Neural cell (in vitro differentiated cells): ENCODE data around the gene ZCCHC24.

Source experiments
- CTCF ChIP-seq: fragments of 450-650 bp; IDR thresholded peaks from 2 replicates; pipeline ENCODE4 v1.5.1; 2014; ENCODE audit warnings: antibody characterized with exemption, mild to moderate bottlenecking, moderate library complexity; ENCODE audit not compliant: poor library complexity, severe bottlenecking
- EP300 ChIP-seq: fragments of 450-650 bp; conservative IDR thresholded peaks from 2 replicates; pipeline ENCODE4 v1.6.1; 2014; ENCODE audit warnings: antibody characterized with exemption, mild to moderate bottlenecking, moderate library complexity; ENCODE audit not compliant: poor library complexity, severe bottlenecking
- RAD21 ChIP-seq: fragments of 450-650 bp; conservative IDR thresholded peaks from 2 replicates; pipeline ENCODE4 v1.6.1; 2014; ENCODE audit warnings: antibody characterized with exemption, mild to moderate bottlenecking, moderate library complexity
- TAF1 ChIP-seq: IDR thresholded peaks from 2 replicates; pipeline ENCODE4 v1.6.1; 2012; ENCODE audit warnings: low read depth

- TF ChIP-seq CTCF: no peak
- TF ChIP-seq EP300: no peak
- no peak for TF ChIP-seq TAF1
- no peak for TF ChIP-seq RAD21
Measured at GRCh38 chr10:79415736-79416577, 29.5 kb downstream of the ZCCHC24 start.
